KMS-11 (cell line): Measurements from ENCODE around the gene CLDN24.

Source experiments
- H2AFZ ChIP-seq: fragments of 200-600 bp; sonication (generic); 2 replicates; pipeline ENCODE4 v1.6.1; 2016; ENCODE audit warnings: antibody characterized with exemption, mixed run types, low read depth
- H3K27ac ChIP-seq: fragments of 200-600 bp; sonication (generic); 2 replicates; pipeline ENCODE4 v1.6.1; 2016; ENCODE audit warnings: mild to moderate bottlenecking, mixed run types
- H3K27me3 ChIP-seq: fragments of 200-600 bp; sonication (generic); 2 replicates; pipeline ENCODE4 v1.6.1; 2017; ENCODE audit warnings: mild to moderate bottlenecking, low read depth, mixed run types, moderate library complexity; ENCODE audit not compliant: insufficient read depth
- H3K36me3 ChIP-seq: fragments of 200-600 bp; sonication (generic); 2 replicates; pipeline ENCODE4 v1.6.1; 2017; ENCODE audit warnings: mild to moderate bottlenecking, mixed run types; ENCODE audit not compliant: insufficient read depth
- H3K4me1 ChIP-seq: fragments of 200-600 bp; sonication (generic); 2 replicates; pipeline ENCODE4 v1.6.1; 2016; ENCODE audit warnings: mild to moderate bottlenecking, low read depth, mixed run types; ENCODE audit not compliant: poor library complexity, severe bottlenecking
- H3K4me2 ChIP-seq: fragments of 200-600 bp; sonication (generic); 2 replicates; pipeline ENCODE4 v1.7.0; 2016; ENCODE audit warnings: mild to moderate bottlenecking, mixed run types
- H3K4me3 ChIP-seq: fragments of 200-600 bp; sonication (generic); IDR thresholded peaks from 2 replicates; pipeline ENCODE4 v1.6.1; 2017; ENCODE audit warnings: low read depth, low read length, mixed read lengths; ENCODE audit not compliant: insufficient read depth
- H3K79me2 ChIP-seq: fragments of 200-600 bp; sonication (generic); 2 replicates; pipeline ENCODE4 v1.6.1; 2016; ENCODE audit warnings: low read depth, mixed run types; ENCODE audit not compliant: insufficient read depth
- H3K9ac ChIP-seq: fragments of 200-600 bp; sonication (generic); 2 replicates; pipeline ENCODE4 v1.6.1; 2016; ENCODE audit warnings: mild to moderate bottlenecking, mixed run types
- H4K20me1 ChIP-seq: fragments of 200-600 bp; sonication (generic); 2 replicates; pipeline ENCODE4 v1.6.1; 2016; ENCODE audit warnings: mild to moderate bottlenecking, mixed run types; ENCODE audit not compliant: insufficient read depth
- TF ChIP-seq, protein P1 (sequence below): fragments of 200-600 bp; sonication (generic); conservative IDR thresholded peaks from 2 replicates; pipeline ENCODE4 v1.6.1; 2017; ENCODE audit warnings: low read depth, mild to moderate bottlenecking, antibody characterized with exemption, low read length, moderate library complexity, mixed read lengths

CLDN24 gene

GRCh38 chr4:183314806-183315205, 7.4 kb downstream of the CLDN24 start:
- no peaks in the 10 kb centered on the region for H4K20me1 ChIP-seq
- no peaks in the 10 kb centered on the region for H3K27me3 ChIP-seq
- no peaks in the 10 kb centered on the region for H3K36me3 ChIP-seq
- no peak overlapping the region for H3K4me2 ChIP-seq
- no peaks in the 10 kb centered on the region for H3K4me1 ChIP-seq
- H3K4me3 ChIP-seq, result no peak overlapping the region
- TF ChIP-seq, protein P1, sequence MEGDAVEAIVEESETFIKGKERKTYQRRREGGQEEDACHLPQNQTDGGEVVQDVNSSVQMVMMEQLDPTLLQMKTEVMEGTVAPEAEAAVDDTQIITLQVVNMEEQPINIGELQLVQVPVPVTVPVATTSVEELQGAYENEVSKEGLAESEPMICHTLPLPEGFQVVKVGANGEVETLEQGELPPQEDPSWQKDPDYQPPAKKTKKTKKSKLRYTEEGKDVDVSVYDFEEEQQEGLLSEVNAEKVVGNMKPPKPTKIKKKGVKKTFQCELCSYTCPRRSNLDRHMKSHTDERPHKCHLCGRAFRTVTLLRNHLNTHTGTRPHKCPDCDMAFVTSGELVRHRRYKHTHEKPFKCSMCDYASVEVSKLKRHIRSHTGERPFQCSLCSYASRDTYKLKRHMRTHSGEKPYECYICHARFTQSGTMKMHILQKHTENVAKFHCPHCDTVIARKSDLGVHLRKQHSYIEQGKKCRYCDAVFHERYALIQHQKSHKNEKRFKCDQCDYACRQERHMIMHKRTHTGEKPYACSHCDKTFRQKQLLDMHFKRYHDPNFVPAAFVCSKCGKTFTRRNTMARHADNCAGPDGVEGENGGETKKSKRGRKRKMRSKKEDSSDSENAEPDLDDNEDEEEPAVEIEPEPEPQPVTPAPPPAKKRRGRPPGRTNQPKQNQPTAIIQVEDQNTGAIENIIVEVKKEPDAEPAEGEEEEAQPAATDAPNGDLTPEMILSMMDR, result no peak
- no peak overlapping the region for H3K27ac ChIP-seq
- H3K79me2 ChIP-seq, result no peaks in the 10 kb centered on the region
- H3K9ac ChIP-seq, result no peak overlapping the region
- no peak overlapping the region for H2AFZ ChIP-seq

GRCh38 chr4:183314336-183314735, 7.9 kb downstream of the CLDN24 start:
- Histone ChIP-seq H3K4me1 (no peaks in the 10 kb centered on the region), H3K27me3 (no peaks in the 10 kb centered on the region), H2AFZ (no peak overlapping the region), H3K27ac (no peak overlapping the region), H3K4me3 (no peak overlapping the region), H3K9ac (no peak overlapping the region), H3K36me3 (no peaks in the 10 kb centered on the region), H3K4me2 (no peak overlapping the region), H3K79me2 (no peaks in the 10 kb centered on the region), H4K20me1 (no peaks in the 10 kb centered on the region)
- TF ChIP-seq, protein P1, result no peak

DNA sequence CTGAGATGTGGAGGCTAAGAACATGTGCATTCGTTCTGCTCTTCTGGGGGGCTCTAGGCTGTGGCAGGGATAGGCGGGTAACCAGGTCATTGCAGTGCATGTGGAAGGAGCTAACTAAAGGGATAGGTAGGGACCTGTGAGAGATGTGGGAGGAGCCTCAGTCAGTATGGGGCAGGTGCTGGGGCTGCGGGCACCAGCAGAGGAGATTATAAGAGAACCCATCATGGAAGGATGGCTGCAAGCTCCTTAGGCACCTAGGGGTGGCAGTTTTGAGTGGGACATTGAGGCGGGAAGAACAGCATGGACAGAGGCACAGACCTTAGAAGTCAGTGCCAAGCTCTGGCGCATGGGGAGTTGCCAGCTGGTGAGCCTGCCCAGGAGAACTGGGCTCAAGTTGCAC, 9.4 kb downstream of the CLDN24 start:
- H3K4me2 ChIP-seq, result no peak overlapping the region
- TF ChIP-seq, protein P1, result no peak
- no peak overlapping the region for H3K9ac ChIP-seq
- no peaks in the 10 kb centered on the region for H3K27me3 ChIP-seq
- no peak overlapping the region for H2AFZ ChIP-seq
- H3K36me3 ChIP-seq, result no peaks in the 10 kb centered on the region
- no peak overlapping the region for H3K27ac ChIP-seq
- no peaks in the 10 kb centered on the region for H3K4me1 ChIP-seq
- no peaks in the 10 kb centered on the region for H3K79me2 ChIP-seq
- no peak overlapping the region for H3K4me3 ChIP-seq
- H4K20me1 ChIP-seq, result no peaks in the 10 kb centered on the region

DNA sequence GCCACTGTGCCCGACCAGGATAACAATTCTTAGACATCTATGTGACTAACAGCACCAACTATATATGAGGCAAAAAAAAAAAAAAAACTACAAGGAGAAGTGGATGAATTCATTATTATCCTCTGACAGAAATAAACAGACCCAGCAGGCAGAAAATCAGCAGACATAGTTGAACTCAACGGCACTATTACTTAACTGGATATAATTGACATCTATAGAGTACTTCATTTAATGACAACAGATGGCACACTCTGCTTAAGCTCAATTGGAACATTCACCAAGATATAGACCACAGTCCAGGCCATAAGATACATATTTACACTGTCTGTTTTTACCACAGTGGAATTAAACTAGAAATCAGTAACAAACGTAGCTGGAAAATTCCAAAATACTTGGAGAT, 15.4 kb downstream of the CLDN24 start:
- Histone ChIP-seq H3K27me3 (no peaks in the 10 kb centered on the region), H2AFZ (no peak overlapping the region), H3K9ac (no peak overlapping the region), H3K27ac (no peak overlapping the region), H3K4me3 (no peak overlapping the region), H4K20me1 (no peaks in the 10 kb centered on the region), H3K4me2 (no peak overlapping the region), H3K36me3 (no peaks in the 10 kb centered on the region), H3K79me2 (no peaks in the 10 kb centered on the region), H3K4me1 (no peaks in the 10 kb centered on the region)
- TF ChIP-seq, protein P1, result no peak
